ENCODE data around the gene GSK3A.

GSK3A gene

DNA sequence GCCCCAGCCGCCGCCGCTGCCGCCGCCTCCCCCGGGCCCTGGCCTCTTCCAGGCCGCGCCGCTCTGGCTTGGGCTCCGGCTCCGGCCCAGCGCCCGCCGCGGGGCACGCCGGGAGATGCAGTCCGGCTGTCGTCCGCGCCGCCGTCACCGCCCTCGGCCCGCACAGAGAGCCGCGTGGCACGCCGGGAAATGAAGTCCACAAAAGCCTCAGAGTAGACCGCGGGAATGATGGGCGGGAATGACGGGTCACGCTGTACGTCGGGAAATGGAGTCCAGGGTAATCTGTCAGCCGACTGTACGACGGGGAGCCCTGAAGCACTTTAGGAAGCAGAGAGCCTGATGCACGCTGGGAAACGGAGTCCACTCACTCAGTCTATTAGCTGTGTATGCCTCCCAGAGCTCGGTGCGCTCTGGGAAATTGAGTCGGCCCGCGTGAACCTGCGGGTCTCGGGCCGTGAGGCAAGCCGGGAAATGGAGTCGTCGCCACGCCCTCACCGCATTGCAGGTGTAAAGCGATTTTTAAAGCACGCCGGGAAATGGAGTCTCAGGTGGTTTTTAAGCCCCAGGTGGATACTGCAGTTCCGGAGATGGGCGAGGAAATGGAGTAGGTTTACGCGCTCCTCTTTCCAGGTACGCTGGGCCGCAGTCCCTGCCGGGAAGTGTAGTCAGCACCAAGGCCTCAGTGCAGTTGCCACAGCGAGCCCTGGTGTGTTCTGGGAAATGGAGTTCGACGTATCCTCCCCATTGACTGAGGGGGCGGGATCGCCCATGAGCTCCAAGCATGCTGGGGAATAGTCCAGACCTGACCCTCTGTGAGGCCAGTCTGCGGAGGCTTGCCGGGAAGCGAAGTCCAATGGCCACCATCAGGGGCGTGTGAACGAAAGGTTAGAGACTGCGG lies at the start of gene GSK3A:
Gene GSK3A, minus strand, starts transcription at position 91 of the 898 bp plus-strand sequence. CDS start 137 bp downstream, outside the sequence.
- DNase-seq: peak; percentile 99 to 100

DNA sequence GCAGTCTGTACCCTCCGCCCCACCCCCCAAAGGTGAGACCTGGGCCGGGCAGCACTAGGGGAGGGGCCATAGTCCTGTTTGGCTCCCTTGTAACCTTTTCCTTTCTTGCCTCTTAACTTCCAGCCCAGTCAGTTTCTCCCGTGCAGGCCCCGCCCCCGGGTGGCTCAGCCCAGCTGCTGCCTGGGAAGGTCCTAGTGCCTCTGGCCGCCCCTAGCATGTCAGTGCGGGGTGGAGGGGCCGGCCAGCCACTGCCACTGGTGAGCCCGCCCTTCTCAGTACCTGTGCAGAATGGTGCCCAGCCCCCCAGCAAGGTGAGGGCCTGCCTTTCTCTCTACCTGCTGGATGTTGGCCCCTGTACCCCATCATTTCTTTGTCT lies 49.0 kb upstream of the GSK3A start:
- no peak for DNase-seq

DNA sequence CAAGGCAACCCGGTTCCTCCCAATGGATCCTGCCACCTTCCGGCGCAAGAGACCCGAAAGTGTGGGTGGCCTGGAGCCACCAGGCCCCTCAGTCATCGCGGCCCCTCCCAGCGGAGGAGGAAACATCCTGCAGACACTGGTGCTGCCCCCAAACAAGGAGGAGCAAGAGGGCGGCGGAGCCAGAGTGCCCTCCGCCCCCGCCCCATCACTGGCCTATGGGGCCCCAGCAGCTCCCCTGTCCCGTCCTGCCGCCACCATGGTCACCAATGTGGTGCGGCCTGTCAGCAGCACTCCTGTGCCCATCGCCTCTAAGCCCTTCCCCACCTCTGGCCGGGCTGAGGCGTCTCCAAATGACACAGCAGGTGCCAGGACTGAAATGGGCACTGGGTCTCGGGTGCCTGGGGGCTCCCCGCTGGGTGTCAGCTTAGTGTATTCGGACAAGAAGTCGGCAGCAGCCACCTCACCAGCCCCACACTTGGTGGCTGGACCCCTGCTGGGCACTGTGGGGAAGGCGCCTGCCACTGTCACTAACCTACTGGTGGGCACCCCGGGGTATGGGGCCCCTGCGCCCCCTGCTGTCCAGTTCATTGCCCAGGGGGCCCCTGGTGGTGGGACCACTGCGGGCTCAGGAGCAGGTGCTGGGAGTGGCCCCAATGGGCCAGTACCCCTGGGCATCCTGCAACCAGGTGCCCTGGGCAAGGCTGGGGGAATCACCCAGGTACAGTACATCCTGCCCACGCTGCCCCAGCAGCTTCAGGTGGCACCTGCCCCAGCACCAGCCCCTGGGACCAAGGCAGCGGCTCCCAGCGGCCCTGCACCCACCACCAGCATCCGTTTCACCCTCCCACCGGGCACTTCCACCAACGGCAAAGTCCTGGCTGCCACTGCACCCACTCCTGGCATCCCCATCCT lies 48.4 kb upstream of the GSK3A start:
- no peak for DNase-seq

DNA sequence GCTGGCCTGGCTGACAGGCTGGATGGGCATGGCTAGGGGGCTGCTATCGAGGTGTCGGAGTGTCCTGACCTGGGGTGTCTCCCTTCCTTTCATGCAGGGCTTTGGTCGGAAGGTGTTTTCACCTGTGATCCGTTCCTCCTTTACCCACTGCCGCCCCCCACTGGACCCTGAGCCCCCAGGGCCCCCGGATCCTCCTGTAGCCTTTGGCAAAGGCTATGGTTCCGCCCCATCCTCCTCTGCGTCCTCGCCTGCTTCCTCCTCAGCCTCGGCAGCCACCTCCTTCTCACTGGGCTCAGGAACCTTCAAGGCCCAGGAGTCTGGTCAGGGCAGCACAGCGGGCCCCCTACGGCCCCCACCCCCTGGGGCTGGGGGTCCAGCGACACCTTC lies 47.7 kb upstream of the GSK3A start:
- no peak for DNase-seq

DNA sequence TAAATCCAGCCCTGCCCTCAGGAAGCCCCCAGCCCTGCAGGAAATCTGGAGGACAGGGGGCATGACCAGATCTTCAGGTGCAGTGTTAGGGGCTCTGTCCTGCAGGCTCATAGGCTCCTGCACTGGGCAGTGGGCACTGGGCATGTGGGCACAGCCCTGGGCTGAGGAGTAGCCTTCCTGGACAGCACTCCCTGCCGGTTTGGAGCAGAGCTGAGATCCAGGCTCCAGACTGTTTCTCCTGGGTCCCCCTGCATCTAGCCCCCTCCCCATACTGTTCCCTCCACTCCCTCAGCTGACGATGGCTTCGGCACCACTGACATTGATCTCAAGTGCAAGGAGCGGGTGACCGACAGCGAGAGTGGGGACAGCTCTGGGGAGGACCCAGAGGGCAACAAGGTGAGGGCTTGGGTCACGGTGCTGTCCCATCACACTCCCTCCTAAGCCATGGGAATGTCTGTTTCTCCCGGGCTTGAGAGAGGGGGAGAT lies 47.2 kb upstream of the GSK3A start:
- DNase-seq: no peak

DNA sequence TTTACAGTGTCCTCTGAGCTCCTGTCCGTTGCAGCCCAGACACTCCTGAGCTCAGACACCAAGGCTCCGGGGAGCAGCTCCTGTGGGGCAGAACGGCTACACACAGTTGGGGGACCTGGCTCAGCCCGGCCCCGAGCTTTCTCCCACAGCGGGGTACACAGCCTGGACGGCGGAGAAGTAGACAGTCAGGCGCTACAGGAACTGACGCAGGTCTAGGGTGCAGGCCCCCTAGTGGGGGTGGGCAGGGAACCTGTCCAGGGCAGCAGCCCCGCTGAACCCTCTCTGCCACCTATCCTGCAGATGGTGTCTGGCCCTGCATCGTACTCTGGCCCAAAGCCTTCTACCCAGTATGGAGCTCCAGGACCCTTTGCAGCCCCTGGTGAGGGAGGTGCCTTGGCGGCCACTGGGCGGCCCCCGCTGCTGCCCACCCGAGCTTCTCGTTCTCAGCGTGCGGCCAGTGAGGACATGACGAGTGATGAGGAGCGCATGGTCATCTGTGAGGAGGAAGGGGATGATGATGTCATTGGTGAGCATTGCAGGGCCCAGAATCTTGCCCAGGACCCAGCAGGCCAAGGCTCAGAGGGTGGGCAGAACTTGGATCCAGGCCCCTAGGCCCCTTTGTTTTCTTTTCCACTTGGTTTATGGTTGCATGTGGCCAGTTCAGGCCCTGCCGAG lies 46.6 kb upstream of the GSK3A start:
- no peak for DNase-seq

DNA sequence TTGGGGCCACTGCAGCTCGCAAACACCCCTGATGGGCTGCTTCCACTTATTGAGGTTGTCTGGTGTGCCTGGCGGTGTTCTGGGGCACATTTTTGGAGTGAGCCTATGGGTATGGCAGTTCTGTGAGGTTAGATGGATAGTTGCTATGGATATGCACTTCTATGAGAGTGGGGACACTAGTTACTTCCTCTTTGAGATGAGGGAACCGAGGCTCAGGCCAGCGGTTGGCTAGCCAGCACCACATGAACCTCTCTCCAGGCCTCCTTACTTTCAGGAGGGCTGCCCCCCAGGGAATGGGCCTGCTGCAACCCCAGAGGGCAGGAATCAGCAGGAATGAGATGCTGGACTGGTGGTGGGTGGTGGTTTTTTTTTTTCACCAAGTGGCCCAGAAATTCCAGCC lies 46.0 kb upstream of the GSK3A start:
- no peak for DNase-seq

DNA sequence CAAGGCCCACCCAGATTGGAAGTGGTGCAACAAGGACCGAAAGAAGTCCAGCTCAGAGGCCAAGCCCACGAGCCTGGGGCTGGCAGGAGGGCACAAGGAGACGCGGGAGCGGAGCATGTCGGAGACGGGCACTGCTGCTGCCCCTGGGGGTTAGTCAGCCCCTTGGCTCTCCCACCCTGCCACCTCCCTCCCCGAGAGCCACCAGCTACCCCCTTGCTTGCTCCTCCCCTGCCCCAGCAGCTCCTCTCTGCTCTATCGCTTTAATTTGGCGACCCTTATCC lies 45.4 kb upstream of the GSK3A start:
- DNase-seq: no peak

DNA sequence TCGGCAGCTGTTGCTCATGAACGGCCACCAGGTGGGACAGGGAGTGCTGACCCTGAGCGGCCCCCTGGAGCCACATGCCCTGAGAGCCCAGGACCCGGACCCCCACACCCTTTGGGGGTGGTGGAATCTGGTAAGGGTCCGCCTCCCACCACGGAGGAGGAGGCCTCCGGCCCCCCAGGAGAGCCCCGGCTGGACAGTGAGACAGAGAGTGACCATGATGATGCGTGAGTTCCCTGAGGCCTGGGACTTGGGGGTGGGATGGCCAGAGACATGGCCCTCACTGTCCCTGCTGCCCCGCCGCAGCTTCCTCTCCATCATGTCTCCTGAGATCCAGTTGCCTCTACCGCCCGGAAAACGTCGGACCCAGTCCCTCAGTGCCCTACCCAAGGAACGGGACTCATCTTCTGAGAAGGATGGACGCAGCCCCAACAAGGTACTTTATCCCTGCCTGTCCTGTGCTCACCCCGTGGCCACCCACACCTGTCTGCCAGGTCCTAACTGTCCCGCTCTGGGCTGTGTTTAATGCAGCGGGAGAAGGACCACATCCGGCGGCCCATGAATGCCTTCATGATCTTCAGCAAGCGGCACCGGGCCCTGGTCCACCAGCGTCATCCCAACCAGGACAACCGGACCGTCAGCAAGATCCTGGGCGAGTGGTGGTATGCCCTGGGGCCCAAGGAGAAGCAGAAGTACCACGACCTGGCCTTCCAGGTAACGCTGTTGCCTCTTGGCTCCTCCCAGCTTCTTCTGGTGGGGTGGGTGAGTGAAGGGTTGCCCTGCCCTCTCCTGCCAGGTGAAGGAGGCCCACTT lies 44.8 kb upstream of the GSK3A start:
- no peak for DNase-seq

DNA sequence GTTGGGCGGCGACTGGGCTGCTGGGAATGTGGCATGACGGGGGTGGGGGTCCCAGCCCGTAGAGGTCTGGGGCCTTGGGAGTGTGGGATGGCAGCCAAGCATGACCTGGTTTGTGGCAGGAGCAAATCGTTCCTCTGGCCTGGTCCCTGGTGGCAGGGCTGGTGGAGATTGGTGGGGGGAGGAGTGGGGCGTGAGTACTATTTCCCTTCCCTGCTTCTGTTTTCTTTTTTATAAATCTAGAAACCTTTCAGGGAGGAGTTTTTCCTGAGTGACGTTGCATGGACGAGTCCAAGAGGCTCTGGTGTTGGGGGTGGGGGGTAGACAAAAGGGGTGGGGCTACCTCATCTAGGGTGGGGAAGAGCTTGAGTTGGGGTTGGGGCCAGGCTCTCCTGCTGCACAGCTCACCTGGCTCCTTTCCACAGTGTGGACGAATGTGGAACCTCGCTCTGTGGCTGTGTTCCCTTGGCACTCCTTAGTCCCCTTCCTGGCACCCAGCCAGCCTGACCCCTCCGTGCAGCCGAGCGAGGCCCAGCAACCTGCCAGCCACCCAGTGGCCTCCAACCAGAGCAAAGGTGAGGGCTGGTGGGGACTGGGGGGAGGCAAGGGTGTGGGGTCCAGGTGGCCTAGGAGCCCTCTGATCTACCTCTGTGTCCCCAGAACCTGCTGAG lies 44.1 kb upstream of the GSK3A start:
- no peak for DNase-seq

DNA sequence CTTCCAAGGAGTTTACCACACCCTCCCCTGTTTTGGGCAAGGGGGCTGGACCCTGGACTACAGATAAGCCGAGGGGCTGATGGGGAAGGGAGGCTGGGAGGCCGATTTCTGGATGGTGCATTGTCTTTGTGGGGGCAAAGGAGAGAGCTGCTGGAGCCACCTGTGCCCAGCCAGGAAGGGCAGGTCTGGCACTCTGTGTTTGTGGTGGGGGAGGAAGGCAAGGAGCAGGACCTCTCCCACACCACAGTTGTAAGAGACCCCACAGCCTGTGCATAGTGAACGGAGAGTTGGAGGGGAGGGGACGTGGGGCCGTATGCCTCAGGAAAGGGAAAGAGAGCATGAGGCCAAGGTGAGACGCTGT lies 43.6 kb upstream of the GSK3A start:
- DNase-seq: no peak

DNA sequence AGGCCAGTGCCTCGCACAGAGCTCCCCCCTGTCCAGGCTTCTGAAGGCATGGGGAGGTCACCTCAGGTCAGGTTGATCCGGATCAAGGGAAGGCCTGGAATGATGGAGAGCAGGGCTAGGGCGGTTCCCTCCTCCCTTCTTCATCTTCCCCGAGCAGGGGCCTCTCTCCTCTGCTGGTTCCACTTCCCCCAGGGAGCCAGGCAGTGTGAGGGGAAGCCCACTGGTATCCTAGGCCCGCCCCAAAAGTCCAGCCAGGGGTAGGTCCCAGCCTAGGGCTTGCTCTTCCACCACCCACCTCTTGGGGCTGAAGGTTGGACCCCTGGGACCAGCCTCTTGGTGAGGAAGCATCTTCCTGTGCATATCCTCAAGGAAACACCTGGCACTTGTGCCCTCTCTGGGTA lies 43.1 kb upstream of the GSK3A start:
- no peak for DNase-seq

DNA sequence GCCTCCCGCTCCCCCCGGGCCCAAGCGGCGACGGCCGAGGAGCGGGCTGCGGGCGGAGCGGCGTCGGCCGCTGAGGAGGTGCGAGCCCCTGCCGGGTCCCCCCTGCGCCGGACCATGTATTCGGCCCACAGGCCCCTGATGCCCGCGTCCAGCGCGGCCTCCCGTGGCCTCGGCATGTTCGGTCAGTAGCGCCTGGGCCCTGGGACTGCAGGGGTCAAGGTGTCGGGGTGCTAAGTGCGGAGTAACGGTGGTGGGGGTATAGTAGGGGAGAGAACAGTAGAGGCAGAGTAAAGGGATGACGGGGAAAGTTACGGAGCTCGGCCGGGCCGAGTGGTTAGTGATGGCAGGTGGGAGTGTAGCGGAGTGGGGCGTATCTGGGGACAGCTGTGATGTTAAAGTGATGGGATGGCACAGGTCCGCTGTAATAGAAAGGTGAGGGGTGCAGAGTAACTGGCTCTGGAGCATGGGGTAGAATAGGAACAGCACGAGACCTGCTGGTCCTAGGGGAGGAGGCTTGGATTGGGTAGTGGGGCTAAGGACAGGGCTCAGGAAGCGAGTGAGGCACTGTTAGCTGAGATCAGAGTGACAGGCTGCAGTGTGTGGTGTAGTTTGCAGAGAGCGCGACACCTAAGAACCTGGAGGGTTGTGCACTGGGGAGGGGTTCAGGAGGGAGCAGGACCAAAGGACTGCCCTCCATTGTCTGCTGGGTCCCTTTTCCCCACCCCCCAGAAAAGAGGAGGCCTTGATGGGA lies 42.4 kb upstream of the GSK3A start:
- DNase-seq: no peak

DNA sequence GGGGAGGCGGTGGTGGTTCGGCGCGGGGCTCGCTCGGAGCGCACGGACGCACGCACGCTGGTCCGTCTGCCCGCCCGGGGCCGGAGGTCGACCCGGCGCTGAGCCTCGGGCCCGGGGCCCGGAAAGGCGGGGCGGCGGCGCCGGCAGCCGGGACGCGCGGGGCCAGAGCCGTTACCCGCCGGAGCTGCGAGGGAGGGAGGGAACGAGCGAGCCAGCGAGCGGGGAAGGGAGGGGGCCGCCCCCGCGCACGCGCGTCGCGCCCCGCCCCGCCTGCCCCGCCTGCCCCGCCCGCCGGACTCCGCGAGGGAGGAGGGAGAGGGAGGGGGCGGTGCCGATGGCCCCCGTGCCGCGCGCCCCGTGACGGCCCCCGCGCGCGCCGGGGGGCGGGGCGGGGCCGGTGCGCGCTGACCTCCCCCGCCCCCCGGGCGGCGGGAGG lies 41.7 kb upstream of the GSK3A start:
- peak; percentile 71 to 82 for DNase-seq

DNA sequence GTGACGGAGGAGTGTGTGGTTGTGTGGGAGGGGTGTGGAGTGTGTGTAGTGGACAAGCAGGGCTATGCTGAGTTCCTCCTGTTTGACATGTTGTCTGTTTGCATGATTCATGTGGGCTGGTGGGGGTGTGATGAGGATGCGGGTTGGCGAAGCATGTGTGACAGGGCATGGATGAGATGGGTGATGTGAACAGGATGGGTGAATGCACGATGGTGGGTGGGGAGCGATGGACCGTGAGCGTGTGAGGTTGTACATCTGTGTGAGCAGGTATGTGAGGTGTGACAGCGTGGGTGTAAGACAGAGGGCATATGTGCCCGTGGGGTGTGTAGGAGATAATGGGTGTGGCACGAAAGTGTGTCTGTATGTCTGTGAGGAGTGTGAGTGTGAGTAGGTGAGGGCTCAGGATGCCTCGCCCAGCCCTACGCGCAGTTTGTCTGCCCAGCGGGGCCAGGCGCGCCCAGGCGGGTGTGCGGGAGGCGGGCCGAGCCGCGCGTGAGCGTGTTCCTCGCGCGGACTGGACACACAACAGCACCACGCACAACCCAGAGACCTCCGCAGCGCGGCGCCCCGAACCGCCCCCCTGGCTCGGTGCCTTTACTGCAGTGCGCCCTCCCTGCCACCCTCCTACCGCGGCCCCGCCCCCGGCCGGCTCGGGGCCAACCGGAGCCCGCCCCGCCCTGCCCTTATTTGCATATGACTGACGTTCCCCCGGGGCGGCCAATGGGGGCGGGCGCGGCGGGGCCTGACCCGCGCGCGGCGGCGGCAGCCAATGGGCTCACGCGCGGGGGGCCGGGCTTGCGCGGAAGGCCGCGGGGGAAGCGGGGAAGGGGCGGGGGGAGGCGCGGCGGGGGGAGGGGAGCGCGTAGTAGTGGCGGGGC lies 41.0 kb upstream of the GSK3A start:
- peak; percentile 89 to 97 for DNase-seq

DNA sequence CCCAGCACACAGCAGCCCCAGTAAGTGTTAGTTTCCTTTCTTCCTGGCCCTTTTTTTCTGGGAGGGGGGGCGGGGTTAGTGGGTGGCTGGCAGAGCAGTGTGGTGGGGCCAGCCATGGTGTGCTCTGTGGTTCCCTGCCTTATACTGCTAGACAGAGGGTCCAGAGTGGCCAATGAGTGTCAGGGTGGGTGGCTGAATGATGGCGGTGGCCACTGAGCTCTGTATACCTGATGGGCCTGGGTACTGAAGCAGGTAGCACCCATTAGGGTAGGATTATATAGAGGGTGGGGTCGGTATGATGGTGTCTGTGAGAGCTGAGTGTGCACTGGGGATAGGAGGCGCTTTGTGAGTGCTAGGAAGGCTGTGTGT lies 40.4 kb upstream of the GSK3A start:
- DNase-seq: no peak

DNA sequence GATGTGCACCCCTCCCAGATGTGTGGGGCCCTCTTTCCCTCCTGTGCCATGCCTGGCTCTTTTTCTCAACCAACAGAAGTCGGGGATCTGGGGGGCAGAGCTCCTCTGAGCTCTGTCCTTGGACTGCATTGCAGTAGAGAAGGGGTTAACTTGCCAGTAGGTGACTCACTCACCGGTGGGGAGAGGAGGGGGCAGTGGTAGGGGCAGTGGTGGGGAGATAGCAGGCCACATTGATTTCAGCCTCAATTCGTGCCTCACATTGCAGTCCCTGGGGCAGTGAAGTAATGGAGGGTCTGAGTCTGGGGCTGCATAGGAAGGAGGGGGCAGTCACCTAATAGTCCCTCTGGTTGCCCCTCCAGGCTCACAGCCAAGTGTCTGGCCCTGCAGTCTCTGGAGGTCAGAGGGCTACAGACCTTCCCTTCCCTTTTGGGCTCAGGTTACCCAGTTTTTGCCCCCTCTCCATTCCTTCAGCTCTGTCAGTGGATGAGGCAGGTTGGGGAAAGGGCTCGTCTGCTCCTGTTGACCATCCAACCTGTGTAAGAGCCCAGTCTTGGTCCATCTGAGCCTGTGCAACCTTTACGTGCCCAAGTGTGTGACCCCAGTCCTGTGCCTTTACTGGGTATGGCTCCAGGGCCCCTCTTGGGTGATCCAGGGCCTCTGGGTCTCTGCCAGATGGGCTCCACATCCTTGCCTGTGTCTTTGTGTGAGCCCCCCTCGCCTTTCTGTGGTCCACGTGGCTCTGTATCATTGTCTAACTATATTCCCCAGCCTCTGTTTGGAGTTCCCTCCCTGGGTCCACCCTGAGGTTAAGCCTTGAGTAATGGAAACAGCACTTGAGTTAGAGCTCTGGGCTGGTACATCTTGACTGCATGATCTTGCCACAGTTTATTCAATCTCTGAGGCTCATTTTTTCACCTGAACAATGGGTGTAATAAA lies 39.7 kb upstream of the GSK3A start:
- peak in 1 of 2 donors; percentile 52 for DNase-seq

DNA sequence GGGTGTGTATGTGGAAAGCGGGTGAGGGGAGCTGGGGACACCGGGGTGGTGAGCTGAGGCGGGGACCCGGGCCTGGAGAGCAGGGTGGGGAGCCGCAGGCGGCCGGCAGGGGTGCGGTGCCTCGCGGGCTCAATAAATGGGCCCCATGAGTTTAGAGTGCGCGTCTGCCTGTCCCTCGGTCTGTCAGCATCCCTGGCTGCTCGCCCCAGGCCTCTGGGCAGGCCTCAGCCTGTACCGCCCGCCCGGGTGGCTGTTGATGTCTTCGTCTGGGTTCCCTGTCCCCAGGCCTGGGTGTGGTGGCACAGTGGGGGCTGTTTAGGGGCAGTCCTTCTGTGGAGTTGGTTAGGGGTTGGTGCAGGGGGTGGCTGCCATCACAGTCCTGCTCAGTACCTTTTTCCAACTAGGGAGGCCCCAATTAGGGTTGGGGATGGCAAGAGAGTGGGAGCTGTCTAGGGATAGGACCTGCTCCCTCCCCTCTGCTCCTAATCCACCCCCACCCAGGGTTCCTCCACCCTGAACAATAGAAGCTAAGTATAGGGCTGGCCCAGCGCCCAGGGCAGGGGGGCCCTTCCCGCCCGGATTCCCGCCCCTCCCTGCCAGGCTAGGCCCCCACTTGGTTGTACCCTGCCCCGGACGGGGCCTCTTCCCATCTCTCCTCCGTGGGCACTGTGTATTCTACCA lies 38.9 kb upstream of the GSK3A start:
- peak; percentile 67 to 78 for DNase-seq
